Nephron progenitor cell (in vitro differentiated cells): ENCODE measurements around the gene EXT2.

Experiments
- DNase-seq: peaks from one replicate; pipeline ENCODE4 v3.0.0; 2021
- H3K27ac Mint-ChIP-seq: 2 replicates; pipeline ENCODE4 v1.8.0; 2021; ENCODE audit warnings: mild to moderate bottlenecking, moderate library complexity, mixed read lengths
- H3K27me3 Mint-ChIP-seq: 2 replicates; pipeline ENCODE4 v1.8.0; 2021; ENCODE audit warnings: mild to moderate bottlenecking, low read depth, mixed read lengths; ENCODE audit not compliant: poor library complexity
- H3K36me3 Mint-ChIP-seq: 2 replicates; pipeline ENCODE4 v1.8.0; 2021; ENCODE audit warnings: low read depth, mixed read lengths
- H3K4me1 Mint-ChIP-seq: 2 replicates; pipeline ENCODE4 v1.8.0; 2021; ENCODE audit warnings: mixed read lengths
- H3K4me3 Mint-ChIP-seq: 2 replicates; pipeline ENCODE4 v1.8.0; 2021; ENCODE audit warnings: mild to moderate bottlenecking, moderate library complexity, mixed read lengths
- H3K9me3 Mint-ChIP-seq: 2 replicates; pipeline ENCODE4 v1.8.0; 2021; ENCODE audit warnings: mild to moderate bottlenecking, moderate library complexity, mixed read lengths
- CTCF ChIP-seq: fragments of 200-600 bp; sonication (generic); IDR thresholded peaks from 2 replicates; pipeline ENCODE4 v1.5.0; 2021; ENCODE audit warnings: antibody characterized with exemption

The EXT2 gene

GRCh38 chr11:44286911-44287310 lies 191.4 kb downstream of the EXT2 start:
- Mint-ChIP-seq H3K27ac (no peak overlapping the region), H3K4me1 (peaks cover 23% of the 10 kb centered on the region), H3K36me3 (peaks cover 4% of the 10 kb centered on the region), H3K4me3 (no peak overlapping the region), H3K27me3 (peaks cover 62% of the 10 kb centered on the region), H3K9me3 (peaks cover 6% of the 10 kb centered on the region)
- TF ChIP-seq CTCF, result no peak
- DNase-seq, result no peak

- no peak for TF ChIP-seq CTCF
- Mint-ChIP-seq H3K4me3 (no peak overlapping the region), H3K4me1 (peaks cover 16% of the 10 kb centered on the region), H3K36me3 (no peaks in the 10 kb centered on the region), H3K27ac (no peak overlapping the region), H3K27me3 (peaks cover 74% of the 10 kb centered on the region), H3K9me3 (no peaks in the 10 kb centered on the region)
- DNase-seq, result no peak
Observed at GRCh38 chr11:44288133-44288526, 192.7 kb downstream of the EXT2 start.

GRCh38 chr11:44290208-44290607 lies 194.7 kb downstream of the EXT2 start:
- Mint-ChIP-seq H3K4me3 (no peak overlapping the region), H3K27ac (no peak overlapping the region), H3K27me3 (peaks cover 75% of the 10 kb centered on the region), H3K4me1 (peaks cover 14% of the 10 kb centered on the region), H3K36me3 (no peaks in the 10 kb centered on the region), H3K9me3 (no peaks in the 10 kb centered on the region)
- no peak for TF ChIP-seq CTCF
- no peak for DNase-seq
